NCI-H2029 treated with DMSO at 0.1 percent for 48 hours (cell line): Measurements from ENCODE around the gene CLTC.
A peak's percentile ranks its signal among the peaks of the same experiment; 100 is the strongest.
"Not testable (repeated sequence)": the region's sequence is repeated elsewhere in the genome, so short reads cannot be mapped to it uniquely, and the experiment has no call there.

Source experiments
- DNase-seq: peaks from one replicate; lab custom pipeline; 2025; lab: John Stamatoyannopoulos, UW

The CLTC gene

GRCh38 chr17:59619298-59620063 lies at the start of gene CLTC:
TSS of gene CLTC (plus strand) at chr17:59619895. CDS start at chr17:59620132, 237 bp downstream.
- peak; percentile 85 for DNase-seq

GRCh38 chr17:59572301-59572924 lies 47.3 kb upstream of the CLTC start:
- DNase-seq: no peak

GRCh38 chr17:59584168-59584567 lies 35.5 kb upstream of the CLTC start:
- DNase-seq: not testable (repeated sequence)

- no peak for DNase-seq
Measured at GRCh38 chr17:59600169-59600568, 19.5 kb upstream of the CLTC start.

- no peak for DNase-seq
Measured at GRCh38 chr17:59601130-59601529, 18.6 kb upstream of the CLTC start.

- no peak for DNase-seq
Measured at GRCh38 chr17:59607061-59607460, 12.6 kb upstream of the CLTC start.

DNA sequence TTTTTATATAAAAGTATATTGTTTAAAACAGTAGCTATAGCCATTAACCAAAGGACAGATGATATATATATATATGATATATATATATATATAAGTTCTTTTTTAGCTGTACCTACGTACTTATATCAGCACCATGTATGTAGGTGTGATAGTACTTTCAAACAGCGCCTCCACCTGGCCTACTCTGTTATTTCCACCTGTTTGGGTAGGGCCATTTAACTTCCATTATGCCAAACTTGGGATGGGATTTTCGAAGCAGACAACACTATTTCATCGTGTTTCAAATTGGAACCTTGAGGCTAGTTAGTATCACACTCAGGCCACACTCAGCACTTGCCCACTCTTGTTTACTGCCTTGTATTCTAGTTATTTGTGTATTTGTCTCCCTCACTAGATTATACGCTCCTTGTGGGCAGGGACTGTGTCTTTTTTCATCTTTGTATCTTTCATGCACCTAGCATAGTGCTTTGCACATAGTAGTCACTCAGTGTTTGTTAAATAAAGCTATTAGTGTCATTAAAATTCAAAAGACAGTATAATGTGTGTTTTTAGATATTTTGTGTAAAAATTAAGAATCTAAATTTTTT lies 11.8 kb upstream of the CLTC start:
- no peak for DNase-seq

- DNase-seq: no peak
Measured at GRCh38 chr17:59611503-59611902, 8.2 kb upstream of the CLTC start.

- no peak for DNase-seq
Measured at GRCh38 chr17:59616253-59616920, 3.3 kb upstream of the CLTC start.

DNA sequence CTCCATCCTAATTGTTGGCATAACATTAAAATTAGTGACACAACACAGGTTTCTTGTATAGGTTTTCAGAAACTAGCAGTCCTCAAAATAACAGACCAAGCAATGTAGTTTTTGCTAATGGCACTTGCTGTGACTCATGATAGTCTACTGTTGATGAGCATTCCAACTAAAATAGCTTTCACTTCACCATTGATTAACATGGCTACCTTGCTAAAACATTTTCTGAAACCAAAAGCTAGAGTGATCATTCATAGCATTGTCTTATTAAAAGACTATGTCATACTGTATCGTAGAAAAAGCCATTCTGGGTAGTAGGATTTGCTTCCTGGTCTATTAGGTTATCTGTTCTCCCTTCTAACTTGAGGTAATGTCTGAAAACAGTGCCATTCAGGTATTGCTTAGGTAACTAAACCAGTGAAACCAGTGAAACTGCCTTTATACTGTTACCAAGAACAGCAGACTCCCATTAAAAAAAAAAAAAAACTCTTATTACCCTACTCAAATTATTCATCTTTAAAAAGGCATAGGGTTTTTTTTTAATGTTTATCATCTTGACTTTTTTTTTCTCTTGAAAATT lies 2.5 kb upstream of the CLTC start:
- DNase-seq: no peak

DNA sequence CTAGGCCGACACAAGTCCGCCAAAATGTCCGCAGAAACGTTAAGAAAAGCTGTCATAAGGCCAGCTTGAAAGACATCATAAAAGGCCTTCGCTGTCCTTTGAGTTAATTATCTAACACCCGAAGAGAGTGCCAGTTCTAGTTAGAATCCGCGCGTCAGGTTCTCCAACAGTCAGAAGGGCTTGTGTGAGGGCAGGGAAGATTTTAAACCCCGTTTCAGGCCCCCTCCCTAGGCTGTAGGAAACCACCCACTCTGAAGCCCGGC lies 729 bp upstream of the CLTC start:
- DNase-seq: peak; percentile 78

GRCh38 chr17:59620064-59620359 lies 317 bp downstream of the CLTC start:
- DNase-seq: no peak

DNA sequence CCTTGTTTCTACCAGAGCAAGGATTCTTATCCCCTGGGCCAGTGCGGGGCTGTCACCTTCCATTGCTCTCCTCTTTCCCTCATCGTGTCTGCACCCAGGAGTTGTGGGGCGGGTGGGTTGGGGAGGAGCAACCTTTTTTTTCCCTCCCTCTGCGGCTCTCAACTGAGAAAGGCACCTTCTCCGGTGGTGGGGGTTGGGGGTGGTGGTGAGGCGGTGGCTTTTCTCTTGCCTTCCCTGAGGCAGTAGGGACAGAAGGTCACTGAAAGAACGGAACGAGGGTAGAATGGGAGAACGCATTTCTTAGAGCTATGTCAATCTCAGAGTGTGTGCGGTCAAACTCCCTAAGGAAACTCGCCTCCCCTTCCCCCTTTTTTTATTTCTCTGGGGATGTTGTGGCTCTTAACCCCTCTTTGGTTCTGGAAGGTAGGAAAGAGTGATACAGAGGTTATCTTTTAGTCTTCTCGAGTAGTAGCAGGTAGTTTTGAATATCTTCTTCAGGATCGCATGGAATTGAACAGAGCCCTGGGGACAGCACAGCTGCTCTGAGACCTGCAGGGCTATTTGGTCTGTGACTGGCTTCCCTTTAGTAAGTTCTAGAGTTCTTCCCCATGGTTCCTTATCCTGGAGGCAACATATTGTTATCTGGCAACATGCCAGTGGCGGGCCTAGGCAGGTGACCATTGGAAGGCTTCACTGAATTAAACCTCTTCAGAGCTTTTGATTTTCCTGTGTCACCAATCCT lies 994 bp downstream of the CLTC start:
- DNase-seq: no peak

DNA sequence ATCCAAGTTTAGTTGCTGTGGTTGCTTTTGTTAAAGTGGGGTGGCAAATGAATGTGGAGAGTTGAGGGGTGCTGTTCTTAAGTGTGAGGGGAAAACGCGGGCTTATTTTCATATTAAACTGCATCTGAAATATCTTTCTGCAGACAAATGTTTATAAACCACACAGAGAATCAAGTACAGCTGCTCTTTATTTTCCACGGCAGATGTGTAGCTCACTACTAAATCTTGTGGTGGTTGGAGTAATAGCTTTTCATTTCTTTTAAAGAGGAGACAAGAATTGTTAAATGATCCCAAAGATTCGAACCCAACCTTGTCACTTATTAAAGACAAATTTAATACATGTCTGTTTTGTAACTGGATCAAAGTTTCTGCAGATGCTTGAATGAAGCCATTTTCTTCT lies 2.1 kb downstream of the CLTC start:
- DNase-seq: no peak

- DNase-seq: no peak
Measured at GRCh38 chr17:59623151-59623550, 3.5 kb downstream of the CLTC start.

GRCh38 chr17:59626756-59627155 lies 7.1 kb downstream of the CLTC start:
- DNase-seq: no peak

DNA sequence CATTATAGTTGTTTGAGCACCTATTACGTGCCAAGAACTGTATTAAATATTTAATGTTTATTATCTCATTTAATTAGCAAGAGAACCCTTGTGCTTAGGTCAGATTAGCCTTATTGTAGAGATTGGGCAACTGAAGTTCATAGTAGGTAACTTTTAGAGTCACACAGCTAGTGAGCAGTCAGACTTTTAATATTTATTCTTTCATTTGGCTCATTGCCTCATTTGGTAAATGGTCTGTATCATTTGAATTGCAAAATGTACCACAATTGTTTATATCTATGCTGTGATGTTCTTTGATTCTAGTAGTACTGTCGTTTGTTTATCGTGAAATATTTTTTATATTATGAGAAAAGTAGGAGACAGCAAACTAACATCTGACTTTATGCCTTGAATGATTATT lies 7.6 kb downstream of the CLTC start:
- DNase-seq: no peak

DNA sequence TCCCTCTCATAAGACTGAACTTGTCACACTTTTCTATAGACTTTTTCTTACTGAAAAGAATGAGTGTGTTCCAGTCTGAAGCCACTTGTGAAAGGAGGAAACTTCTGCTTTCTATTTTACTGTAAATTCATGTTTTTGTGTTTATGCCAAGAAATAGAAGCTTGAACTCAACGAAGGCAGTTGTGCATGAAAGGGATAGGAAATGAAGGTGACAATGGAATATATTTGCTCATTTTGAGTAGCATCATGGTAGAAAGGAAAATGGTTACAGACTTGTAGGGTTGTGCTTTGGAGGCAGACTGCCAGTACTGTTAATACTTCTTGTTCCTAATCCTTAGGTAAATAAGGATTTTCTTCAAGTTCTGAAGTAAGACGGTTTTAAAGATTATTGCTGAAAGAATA lies 8.1 kb downstream of the CLTC start:
- no peak for DNase-seq

DNA sequence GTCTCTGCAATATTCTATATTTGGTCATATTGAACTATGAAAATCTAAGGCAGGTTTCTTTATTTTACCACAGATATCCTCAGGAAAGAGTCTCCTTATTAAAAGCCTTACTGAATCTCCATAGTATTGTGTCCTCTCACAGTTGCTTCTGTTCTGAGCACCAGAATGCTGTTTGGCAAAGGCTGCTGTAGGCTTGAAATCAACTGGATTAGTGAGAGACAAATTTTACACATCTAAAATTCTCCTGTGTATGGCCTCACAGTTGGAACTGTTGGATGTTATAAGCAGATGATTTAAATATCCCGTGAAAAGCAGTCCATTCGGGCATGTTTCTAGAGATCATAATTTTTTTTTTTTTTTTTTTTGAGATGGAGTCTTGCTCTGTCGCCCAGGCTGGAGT lies 9.5 kb downstream of the CLTC start:
- DNase-seq: no peak

DNA sequence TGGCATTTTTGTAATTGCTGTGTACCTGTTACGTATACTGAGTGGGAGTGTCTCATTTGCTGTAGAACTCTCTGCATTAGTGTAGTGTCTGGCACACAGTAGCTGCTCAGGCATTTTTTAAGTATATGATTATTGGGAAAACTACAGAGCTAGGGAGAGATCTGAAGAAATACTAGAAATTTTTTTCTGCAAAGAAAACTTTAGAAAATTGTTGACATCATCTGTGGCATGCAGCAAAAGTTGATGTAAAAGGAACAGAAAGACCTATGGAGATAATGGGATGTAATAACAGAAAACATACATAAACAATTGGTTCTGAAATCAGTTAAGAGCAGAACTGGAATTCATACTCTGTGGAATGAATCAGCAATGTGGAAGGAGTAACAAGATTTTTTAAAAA lies 11.6 kb downstream of the CLTC start:
- DNase-seq: no peak

DNA sequence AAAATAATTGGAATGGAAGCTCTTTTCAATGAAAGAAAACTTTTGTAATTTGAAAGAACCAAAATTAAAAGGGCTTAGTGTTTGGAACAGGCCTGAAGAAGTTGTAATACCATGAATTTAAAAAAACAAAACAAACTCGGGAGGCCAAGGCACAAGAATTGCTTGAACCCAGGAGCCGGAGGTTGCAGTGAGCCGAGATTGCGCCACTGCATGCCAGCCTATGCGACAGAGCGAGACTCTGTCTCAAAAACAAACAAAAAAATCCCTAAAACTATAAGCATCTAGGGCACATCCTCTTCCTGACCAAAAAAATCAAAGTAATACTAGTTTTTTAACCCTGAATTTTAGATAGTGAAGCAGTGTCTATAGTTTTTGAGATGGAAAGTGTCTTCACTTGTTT lies 12.7 kb downstream of the CLTC start:
- no peak for DNase-seq

DNA sequence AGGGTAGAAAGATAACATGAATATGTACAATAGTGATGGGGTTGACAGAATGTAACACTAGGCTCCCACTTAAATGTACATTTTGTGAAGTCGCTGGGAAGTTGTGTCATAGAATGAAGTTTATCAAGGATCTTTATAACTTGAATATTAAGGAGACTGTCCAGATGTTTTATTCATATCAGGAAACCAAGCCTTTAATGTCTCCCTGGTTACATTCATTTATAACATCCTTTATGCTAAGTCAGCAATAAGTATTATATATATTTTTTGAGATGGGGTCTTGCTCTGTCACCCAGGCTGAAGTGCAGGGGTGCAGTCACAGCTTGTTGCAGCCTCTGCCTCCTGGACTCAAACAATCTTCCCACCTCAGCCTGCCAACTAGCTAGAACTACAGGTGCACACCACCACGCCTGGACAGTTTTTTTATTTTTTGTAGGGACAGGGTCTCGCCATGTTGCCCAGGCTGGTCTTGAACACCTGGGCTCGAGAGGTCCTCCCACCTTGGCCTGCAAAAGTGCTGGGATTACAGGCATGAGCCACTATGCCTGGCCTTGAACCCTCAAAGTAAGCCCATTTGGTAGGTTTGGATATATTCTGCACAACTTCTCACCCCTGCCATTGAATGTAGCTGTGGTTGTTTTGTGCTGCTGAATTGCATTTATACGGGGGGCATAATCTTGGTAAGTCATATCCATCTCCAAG lies 14.1 kb downstream of the CLTC start:
- DNase-seq: no peak
